Endothelial cell of umbilical vein (primary cell): Measurements from ENCODE around the gene THSD4. TPM values are rescaled to one million over a fixed set of nuclear protein-coding genes. Genes with fewer than 3 reads are reported as not detected.

ENCODE experiments used
- BruUV-seq: library from RNA; stranded (reverse); fragments of 400-500 nt; replicated peaks from 2 replicates; lab custom pipeline; 2021; lab: Mats Ljungman, UMichigan
- CTCF ChIA-PET: fragments of 300-600, 350-600 bp; sonication (Branson Sonifier 250); formaldehyde crosslinking; loops from one replicate; lab custom pipeline; 2021; ENCODE audit warnings: antibody characterized with exemption, inconsistent platforms; lab: Charles Lee
- POLR2A ChIA-PET: fragments of 300-600, 350-600 bp; sonication (Branson Sonifier 250); formaldehyde crosslinking; loops from one replicate; lab custom pipeline; 2021; ENCODE audit warnings: antibody characterized with exemption, inconsistent platforms; lab: Charles Lee
- DNase-seq: peaks from one replicate; pipeline ENCODE4 v3.0.0-alpha.2; 2011; ENCODE audit warnings: low read depth, low spot score
- FAIRE-seq: peaks from 2 replicates; lab custom pipeline; 2011; peaks lifted over from hg19 to GRCh38; lab: Jason Lieb, UNC
- H2AFZ ChIP-seq: 2 replicates; pipeline ENCODE4 v1.6.0; 2012; ENCODE audit warnings: low read depth, low read length, control low read depth, inconsistent platforms
- H3K27ac ChIP-seq: 2 replicates; pipeline ENCODE4 v1.5.1; 2011; ENCODE audit warnings: low read depth, mild to moderate bottlenecking, control low read depth, low read length, moderate library complexity; ENCODE audit not compliant: insufficient read depth
- H3K27me3 ChIP-seq, 2 experiments: 2 replicates each; pipeline versions ENCODE4 v1.6.0 to v1.6.1; 2011; ENCODE audit warnings: low read length in 2 of 2, mixed read lengths in 1 of 2; ENCODE audit not compliant: control insufficient read depth in 2 of 2, insufficient read depth in 2 of 2
- H3K36me3 ChIP-seq, 2 experiments: 2 replicates in 1 of 2; 3 replicates in 1 of 2; pipeline ENCODE4 v1.5.1; 2011; ENCODE audit warnings: low read length in 2 of 2, mild to moderate bottlenecking in 1 of 2, moderate library complexity in 1 of 2; ENCODE audit not compliant: control insufficient read depth in 2 of 2, insufficient read depth in 2 of 2; ENCODE audit errors: extremely low read depth in 1 of 2
- H3K4me1 ChIP-seq: 3 replicates; pipeline ENCODE4 v1.5.1; 2011; ENCODE audit warnings: mild to moderate bottlenecking, low read length; ENCODE audit not compliant: control insufficient read depth, insufficient read depth; ENCODE audit errors: extremely low read depth
- H3K4me2 ChIP-seq: 2 replicates; pipeline ENCODE4 v1.6.1; 2011; ENCODE audit warnings: low read length, control low read depth, mixed read lengths; ENCODE audit not compliant: insufficient read depth
- H3K4me3 ChIP-seq, 3 experiments: fragments of 200-600 bp in 1 of 3; sonication (generic), shearing (Covaris generic) in 1 of 3; replicated peaks in 1 of 3; 2 replicates each; pipeline ENCODE4 v1.5.1; 2011 to 2016; ENCODE audit warnings: control low read depth in 3 of 3, low read length in 3 of 3, mild to moderate bottlenecking in 2 of 3, inconsistent platforms in 1 of 3, low read depth in 1 of 3, moderate library complexity in 1 of 3; ENCODE audit not compliant: insufficient read depth in 1 of 3
- H3K79me2 ChIP-seq: 2 replicates; pipeline ENCODE4 v1.6.0; 2012; ENCODE audit warnings: low read length, inconsistent platforms; ENCODE audit not compliant: control insufficient read depth, insufficient read depth
- H3K9ac ChIP-seq: replicated peaks from 2 replicates; pipeline ENCODE3; 2011; ENCODE audit warnings: low read length, control low read depth; ENCODE audit not compliant: insufficient read depth; ENCODE audit errors: extremely low read depth
- H3K9me1 ChIP-seq: replicated peaks from 3 replicates; pipeline ENCODE4 v1.6.0; 2011; ENCODE audit warnings: mild to moderate bottlenecking, low read length; ENCODE audit not compliant: control insufficient read depth, insufficient read depth; ENCODE audit errors: extremely low read depth
- H3K9me3 ChIP-seq: replicated peaks from 2 replicates; pipeline ENCODE4 v1.5.1; 2012; ENCODE audit warnings: low read length, inconsistent platforms; ENCODE audit not compliant: control insufficient read depth, insufficient read depth
- H4K20me1 ChIP-seq: replicated peaks from 2 replicates; pipeline ENCODE3; 2011; ENCODE audit warnings: mild to moderate bottlenecking, low read length; ENCODE audit not compliant: control insufficient read depth, insufficient read depth; ENCODE audit errors: extremely low read depth
- CTCF ChIP-seq, 2 donors: IDR thresholded peaks; 1 replicate in 1 of 2; 2 replicates in 1 of 2; pipeline ENCODE4 v1.5.1; 2011; ENCODE audit warnings: low read length in 2 of 2, mild to moderate bottlenecking in 2 of 2, moderate library complexity in 2 of 2, control low read depth in 1 of 2, inconsistent platforms in 1 of 2, low read depth in 1 of 2; ENCODE audit not compliant: insufficient read depth in 1 of 2; ENCODE audit errors: extremely low read depth in 1 of 2
- EZH2 ChIP-seq: IDR thresholded peaks from 2 replicates; pipeline ENCODE4 v1.6.1; 2012; ENCODE audit warnings: borderline replicate concordance, low read depth, mild to moderate bottlenecking, moderate library complexity, low read length, inconsistent platforms; ENCODE audit not compliant: severe bottlenecking
- FOS ChIP-seq: IDR thresholded peaks from 2 replicates; pipeline ENCODE4 v1.6.1; 2011; ENCODE audit warnings: mild to moderate bottlenecking, low read length, moderate library complexity, borderline replicate concordance; ENCODE audit not compliant: insufficient read depth
- GATA2 ChIP-seq: IDR thresholded peaks from 2 replicates; pipeline ENCODE4 v1.7.0; 2011; ENCODE audit warnings: low read depth, mild to moderate bottlenecking, moderate library complexity, mixed read lengths, low read length; ENCODE audit not compliant: insufficient read length, insufficient read depth
- JUN ChIP-seq: IDR thresholded peaks from 2 replicates; pipeline ENCODE4 v1.6.1; 2011; ENCODE audit warnings: borderline replicate concordance, low read depth; ENCODE audit not compliant: insufficient read length, insufficient read depth
- MAX ChIP-seq: IDR thresholded peaks from 2 replicates; pipeline ENCODE4 v1.6.1; 2011; ENCODE audit not compliant: insufficient read depth, insufficient read length
- MYC ChIP-seq: IDR thresholded peaks from one replicate; pipeline ENCODE4 v1.6.1; 2011; ENCODE audit warnings: mild to moderate bottlenecking, low read depth, low read length
- POLR2A ChIP-seq: IDR thresholded peaks from 2 replicates; pipeline ENCODE4 v1.6.1; 2012; ENCODE audit warnings: low read depth, mild to moderate bottlenecking, control low read depth, low read length
- POLR2AphosphoS5 ChIP-seq: IDR thresholded peaks from 2 replicates; pipeline ENCODE4 v1.6.1; 2012; ENCODE audit warnings: low read depth, mild to moderate bottlenecking, control low read depth, low read length, moderate library complexity; ENCODE audit not compliant: insufficient read depth
- dilution Hi-C: fragments of 300-500 bp; cut with MboI; formaldehyde crosslinking; loops from one replicate; pipeline ENCODE4 v1.15.0; 2019; ENCODE audit warnings: low sequenced_read_pairs; ENCODE audit not compliant: extremely low pct_ligation_motif_present
- intact Hi-C: fragments of 100-400 bp; cut with micrococcal nuclease; formaldehyde crosslinking; loops from one replicate; pipeline ENCODE4 v1.10.0; 2022
- polyA plus RNA-seq, 4 experiments: library from polyadenylated mRNA; depleted of rRNA in 3 of 4; stranded (reverse) in 3 of 4; unstranded in 1 of 4; fragments of >200 nt; gene quantifications; 2 replicates each; pipeline versions ENCODE4 v1.2.1 to v1.2.3, GENCODE V29; 2011 to 2012; ENCODE audit warnings: missing spikeins in 1 of 4
- total RNA-seq: library from RNA; stranded (reverse); gene quantifications from 2 replicates; pipeline ENCODE4 v1.2.3, GENCODE V29; 2021

THSD4 gene
- total and polyA plus RNA-seq, 2 donors (not counting 3 experiments of a cell fraction or from before 2014, with no cell fraction given): 9.9 to 25.4 TPM

GRCh38 chr15:71810256-71811035 lies 695.2 kb downstream of the THSD4 start, which contains the start of gene NR2E3:
Gene NR2E3 (plus strand): TSS chr15:71810554. CDS start chr15:71810744, 190 bp downstream.
- Histone ChIP-seq H3K4me3 (no peak within 1 kb of the TSS), H3K9me3 (no peaks in the 10 kb centered on the region), H4K20me1 (no peaks in the 10 kb centered on the region), H3K27me3 (no peaks in the 10 kb centered on the region), H3K27ac (no peak within 1 kb of the TSS), H3K9ac (no peak within 1 kb of the TSS), H3K4me2 (no peak within 1 kb of the TSS), H3K79me2 (no peaks in the 10 kb centered on the region), H3K4me1 (peaks cover 14% of the 10 kb centered on the region), H3K9me1 (no peaks in the 10 kb centered on the region), H3K36me3 (no peaks in the 10 kb centered on the region), H2AFZ (no peak within 1 kb of the TSS)
- POLR2A ChIA-PET: no interaction called here
- no peak for FAIRE-seq
- DNase-seq: no peak
- BruUV-seq: no TSS peak
- dilution Hi-C loops: no loop called here
- CTCF ChIA-PET: interaction anchor here (1.0 to 12.4 kb wide), 2 partner anchors 40 to 58 kb away, joined by 3 to 235 read pairs; no protein-coding TSS in a partner anchor
- no peak for TF ChIP-seq MYC
- no peak for TF ChIP-seq POLR2A
- TF ChIP-seq GATA2: no peak
- TF ChIP-seq POLR2AphosphoS5: no peak
- TF ChIP-seq EZH2: no peak
- no peak for TF ChIP-seq CTCF (IDR thresholded peaks at IDR 0.05; ENCODE audit: extremely low read depth in 1 of 2, insufficient read depth in 1 of 2, low read depth in 1 of 2, low read length in 2 of 2)
- TF ChIP-seq MAX: no peak
- no peak for TF ChIP-seq FOS
- TF ChIP-seq JUN: no peak
- intact Hi-C loops: no loop called here
